NCI-H345 treated with DMSO at 0.1 percent for 48 hours (cell line): Measurements from ENCODE around the gene PSMG3.

ENCODE experiments used
- DNase-seq: peaks from one replicate; lab custom pipeline; 2025; ENCODE audit not compliant: unreplicated experiment; lab: John Stamatoyannopoulos, UW

The PSMG3 gene

GRCh38 chr7:1580422-1581030, 10.7 kb upstream of the PSMG3 start:
- no peak for DNase-seq

GRCh38 chr7:1579481-1580421, 9.9 kb upstream of the PSMG3 start:
- peak; percentile 42 for DNase-seq

- no peak for DNase-seq
Observed at GRCh38 chr7:1578513-1578912, 8.7 kb upstream of the PSMG3 start.

- no peak for DNase-seq
Observed at GRCh38 chr7:1576521-1577253, 6.9 kb upstream of the PSMG3 start.

GRCh38 chr7:1575809-1576208, 6.0 kb upstream of the PSMG3 start:
- no peak for DNase-seq

GRCh38 chr7:1572111-1572822, 2.4 kb upstream of the PSMG3 start:
- DNase-seq = no peak

GRCh38 chr7:1569440-1569832, 396 bp downstream of the PSMG3 start:
- no peak for DNase-seq

- DNase-seq = no peak
Observed at GRCh38 chr7:1569016-1569415, 816 bp downstream of the PSMG3 start.

- DNase-seq = no peak
Observed at GRCh38 chr7:1567896-1568510, 1.8 kb downstream of the PSMG3 start.

- DNase-seq = no peak
Observed at GRCh38 chr7:1567049-1567771, 2.6 kb downstream of the PSMG3 start.

GRCh38 chr7:1566687-1567048, 3.2 kb downstream of the PSMG3 start:
- no peak for DNase-seq

- DNase-seq = no peak
Observed at GRCh38 chr7:1564603-1565022, 5.2 kb downstream of the PSMG3 start.

- no peak for DNase-seq
Observed at GRCh38 chr7:1563981-1564602, 5.7 kb downstream of the PSMG3 start.

GRCh38 chr7:1562597-1563051, 7.2 kb downstream of the PSMG3 start:
- no peak for DNase-seq

GRCh38 chr7:1562116-1562515, 7.7 kb downstream of the PSMG3 start:
- no peak for DNase-seq

GRCh38 chr7:1561036-1561940, 8.5 kb downstream of the PSMG3 start:
- no peak for DNase-seq

- DNase-seq = no peak
Observed at GRCh38 chr7:1560620-1561031, 9.2 kb downstream of the PSMG3 start.
